A673 (cell line): ENCODE results near the gene SAC3D1. TPM values are rescaled to one million over a fixed set of nuclear protein-coding genes. Genes with fewer than 3 reads are reported as not detected.

Experiments used
- BruUV-seq: library from RNA; stranded (reverse); fragments of 400-500 nt; replicated peaks from 2 replicates; lab custom pipeline; 2021; lab: Mats Ljungman, UMichigan
- CTCF ChIA-PET: fragments of 300-600 bp; sonication (Branson Sonifier 250); formaldehyde crosslinking; loops from one replicate; lab custom pipeline; 2022; ENCODE audit warnings: antibody characterized with exemption; lab: Charles Lee
- POLR2A ChIA-PET: fragments of 300-600 bp; sonication (Branson Sonifier 250); formaldehyde crosslinking; loops from one replicate; lab custom pipeline; 2022; ENCODE audit warnings: antibody characterized with exemption; ENCODE audit not compliant: low non-redundant PET; lab: Charles Lee
- DNase-seq: peaks from one replicate; pipeline ENCODE4 v3.0.0-alpha.2; 2015; ENCODE audit warnings: low spot score
- H3K27ac ChIP-seq: fragments of 200-600 bp; sonication (generic); 2 replicates; pipeline ENCODE4 v1.5.1; 2016; ENCODE audit warnings: mixed run types, low read depth, mild to moderate bottlenecking, mixed read lengths, antibody characterized with exemption, low read length; ENCODE audit not compliant: poor library complexity, severe bottlenecking
- H3K27me3 ChIP-seq: fragments of 200-600 bp; sonication (generic); replicated peaks from 2 replicates; pipeline ENCODE4 v1.6.1; 2017; ENCODE audit warnings: mixed run types, low read depth, mild to moderate bottlenecking, mixed read lengths, antibody characterized with exemption, low read length; ENCODE audit not compliant: insufficient read depth, poor library complexity
- H3K36me3 ChIP-seq: fragments of 200-600 bp; sonication (generic); 2 replicates; pipeline ENCODE4 v1.6.1; 2016; ENCODE audit warnings: mixed run types, mild to moderate bottlenecking, mixed read lengths, antibody characterized with exemption, low read length; ENCODE audit not compliant: insufficient read depth, poor library complexity, severe bottlenecking
- H3K4me1 ChIP-seq: fragments of 200-600 bp; sonication (generic); 2 replicates; pipeline ENCODE4 v1.6.1; 2017; ENCODE audit warnings: mixed run types, mild to moderate bottlenecking, mixed read lengths, antibody characterized with exemption, low read length; ENCODE audit not compliant: insufficient read depth, poor library complexity, severe bottlenecking
- H3K4me3 ChIP-seq: fragments of 200-600 bp; sonication (generic); 2 replicates; pipeline ENCODE4 v1.5.1; 2016; ENCODE audit warnings: low read depth, mixed run types, mild to moderate bottlenecking, mixed read lengths, low read length; ENCODE audit not compliant: poor library complexity, severe bottlenecking
- H3K9me3 ChIP-seq: fragments of 200-600 bp; sonication (generic); 2 replicates; pipeline ENCODE4 v1.6.1; 2016; ENCODE audit warnings: mixed run types, low read depth, mild to moderate bottlenecking, mixed read lengths, antibody characterized with exemption, low read length; ENCODE audit not compliant: poor library complexity, severe bottlenecking
- CTCF ChIP-seq: fragments of 300-800, 200-600 bp; sonication (generic); conservative IDR thresholded peaks from 2 replicates; pipeline ENCODE4 v1.5.1; 2017; ENCODE audit warnings: low read depth, mild to moderate bottlenecking, antibody characterized with exemption, low read length, moderate library complexity, mixed read lengths
- EZH2 ChIP-seq: fragments of 200-600 bp; sonication (generic); IDR thresholded peaks from 2 replicates; pipeline ENCODE4 v1.6.1; 2017; ENCODE audit warnings: borderline replicate concordance, low read depth, mild to moderate bottlenecking, mixed read lengths, antibody characterized with exemption, low read length; ENCODE audit not compliant: poor library complexity, severe bottlenecking
- intact Hi-C: fragments of 100-400 bp; cut with micrococcal nuclease; formaldehyde crosslinking; loops from one replicate; pipeline ENCODE4 v1.10.0; 2022; ENCODE audit not compliant: unreplicated experiment
- total RNA-seq: library from RNA; stranded (reverse); gene quantifications from 2 replicates; pipeline ENCODE4 v1.2.3, GENCODE V29; 2021

SAC3D1 gene
- total RNA-seq, 1 experiment from 2014 or later, result 43.9 TPM

- BruUV-seq, result no TSS peak
- ChIA-PET CTCF (no interaction called here), POLR2A (no interaction called here)
- H3K27ac ChIP-seq, result no peak overlapping the region
- H3K36me3 ChIP-seq, result no peaks in the 10 kb centered on the region
- H3K27me3 ChIP-seq, result no peaks in the 10 kb centered on the region
- peaks cover 3% of the 10 kb centered on the region for H3K4me1 ChIP-seq
- intact Hi-C loops, result no loop called here
- H3K9me3 ChIP-seq, result no peaks in the 10 kb centered on the region
- no peak for TF ChIP-seq EZH2
- TF ChIP-seq CTCF, result no peak
- H3K4me3 ChIP-seq, result no peak overlapping the region
- DNase-seq, result no peak
These were observed 25.8 kb downstream of the SAC3D1 start for GRCh38 chr11:65066805-65067291.

- H3K4me3 ChIP-seq, result no peak overlapping the region
- no peak overlapping the region for H3K27ac ChIP-seq
- intact Hi-C loops, result no loop called here
- no peak for DNase-seq
- no peak for TF ChIP-seq EZH2
- TF ChIP-seq CTCF, result no peak
- H3K27me3 ChIP-seq, result no peaks in the 10 kb centered on the region
- H3K36me3 ChIP-seq, result no peaks in the 10 kb centered on the region
- CTCF ChIA-PET, result no interaction called here
- POLR2A ChIA-PET, result no interaction called here
- no peaks in the 10 kb centered on the region for H3K9me3 ChIP-seq
- BruUV-seq, result no TSS peak
- peaks cover 3% of the 10 kb centered on the region for H3K4me1 ChIP-seq
These were observed 26.4 kb downstream of the SAC3D1 start for GRCh38 chr11:65067446-65067845.

GRCh38 chr11:65069217-65069616, 28.2 kb downstream of the SAC3D1 start:
- ChIA-PET CTCF (interaction anchor here (0.6 kb wide), 1 partner anchor 819 kb away, joined by 5 read pairs; the partner anchor contains the start of gene FIBP), POLR2A (no interaction called here)
- H3K27me3 ChIP-seq, result no peaks in the 10 kb centered on the region
- no peak for DNase-seq
- intact Hi-C loops, result no loop called here
- no peaks in the 10 kb centered on the region for H3K9me3 ChIP-seq
- no peak overlapping the region for H3K4me3 ChIP-seq
- no peak overlapping the region for H3K27ac ChIP-seq
- no peaks in the 10 kb centered on the region for H3K36me3 ChIP-seq
- peaks cover 3% of the 10 kb centered on the region for H3K4me1 ChIP-seq
- TF ChIP-seq EZH2 (no peak), CTCF (no peak)
- no TSS peak for BruUV-seq
